ENCODE data around the gene CIITA.

The CIITA gene

DNA sequence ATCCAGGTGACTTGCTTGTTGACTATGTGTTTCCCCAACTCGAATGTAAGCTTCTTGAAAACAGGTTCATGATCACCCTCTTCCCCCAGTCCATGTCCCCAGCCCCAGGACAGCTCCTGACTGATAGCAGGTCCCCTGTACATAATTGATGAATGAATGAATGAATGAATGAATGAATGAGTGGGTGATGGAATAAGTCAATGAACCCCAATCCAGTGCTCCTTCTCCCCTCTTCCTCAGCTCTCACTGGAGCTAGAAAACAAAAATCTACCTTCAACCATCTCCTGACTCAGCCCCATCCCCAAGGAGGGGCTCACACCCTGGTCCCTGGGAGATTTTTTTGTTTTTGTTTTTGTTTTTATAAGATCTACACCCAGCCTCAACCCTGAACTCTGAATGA, 42.2 kb upstream of the CIITA start:
- peaks cover 13 to 32% (median 16%) of the 10 kb centered on the region in 10 experiments; a peak in 17 of 20 replicates for H3K4me1 ChIP-seq

DNA sequence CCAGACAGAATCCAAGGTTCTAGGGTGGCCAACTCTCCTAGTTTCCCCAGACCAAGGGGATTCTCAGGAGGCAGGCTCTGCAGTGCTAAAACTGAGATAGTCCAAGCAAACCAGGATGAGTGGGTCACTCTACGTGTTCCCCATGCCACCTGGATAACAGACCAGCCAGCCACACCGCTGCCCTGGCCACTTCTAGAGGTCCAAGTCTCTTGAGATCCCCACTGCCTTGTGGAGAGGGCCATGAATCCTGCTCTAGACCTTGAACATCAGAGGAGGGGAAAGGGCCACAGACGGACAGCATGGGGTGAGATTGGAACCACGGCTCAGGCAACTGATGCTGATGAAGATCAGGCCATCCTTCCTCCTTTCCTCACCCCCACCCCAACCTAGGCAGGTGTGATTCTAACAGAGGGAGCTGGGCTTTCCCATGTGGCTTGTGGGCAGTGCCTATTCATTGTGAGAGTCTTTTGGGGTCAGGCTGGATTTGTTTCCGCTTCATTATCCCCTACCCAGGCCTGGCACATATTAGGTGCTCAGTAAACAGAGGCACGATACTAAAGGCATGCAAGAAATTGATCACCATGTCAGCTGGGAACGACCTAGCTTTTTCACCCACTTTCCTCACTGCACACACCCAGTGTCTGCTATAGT, 41.6 kb upstream of the CIITA start:
- H4K20me1 ChIP-seq: no peaks in the 10 kb centered on the region
- H3K4me2 ChIP-seq: no peak overlapping the region
- H3K27ac ChIP-seq: no peak overlapping the region
- H3K4me1 ChIP-seq: peaks cover 13 to 26% (median 16%) of the 10 kb centered on the region in 10 experiments; a peak in 17 of 20 replicates
- no peaks in the 10 kb centered on the region for H3K36me3 ChIP-seq
- TF ChIP-seq Cebpa-rat (IDR thresholded peaks at IDR 0.05): no peak
- H3K27me3 ChIP-seq: no peaks in the 10 kb centered on the region
- H3K9ac ChIP-seq: no peak overlapping the region
- peaks cover 0 to 14% (median 5%) of the 10 kb centered on the region in 11 experiments; a peak in 7 of 22 replicates for H3K9me3 ChIP-seq (replicated peaks in 1 of 11)
- H3K4me3 ChIP-seq: no peak overlapping the region

More for the DNA sequence above, 42.2 kb upstream of the CIITA start:
- no peak overlapping the region for H3K27ac ChIP-seq
- H3K4me2 ChIP-seq: no peak overlapping the region
- peaks cover 0 to 14% (median 5%) of the 10 kb centered on the region in 11 experiments; a peak in 7 of 22 replicates for H3K9me3 ChIP-seq (replicated peaks in 1 of 11)
- H3K9ac ChIP-seq: no peak overlapping the region
- TF ChIP-seq Cebpa-rat (IDR thresholded peaks at IDR 0.05): no peak
- H3K4me3 ChIP-seq: no peak overlapping the region
- no peaks in the 10 kb centered on the region for H4K20me1 ChIP-seq
- no peaks in the 10 kb centered on the region for H3K36me3 ChIP-seq
- H3K27me3 ChIP-seq: no peaks in the 10 kb centered on the region

DNA sequence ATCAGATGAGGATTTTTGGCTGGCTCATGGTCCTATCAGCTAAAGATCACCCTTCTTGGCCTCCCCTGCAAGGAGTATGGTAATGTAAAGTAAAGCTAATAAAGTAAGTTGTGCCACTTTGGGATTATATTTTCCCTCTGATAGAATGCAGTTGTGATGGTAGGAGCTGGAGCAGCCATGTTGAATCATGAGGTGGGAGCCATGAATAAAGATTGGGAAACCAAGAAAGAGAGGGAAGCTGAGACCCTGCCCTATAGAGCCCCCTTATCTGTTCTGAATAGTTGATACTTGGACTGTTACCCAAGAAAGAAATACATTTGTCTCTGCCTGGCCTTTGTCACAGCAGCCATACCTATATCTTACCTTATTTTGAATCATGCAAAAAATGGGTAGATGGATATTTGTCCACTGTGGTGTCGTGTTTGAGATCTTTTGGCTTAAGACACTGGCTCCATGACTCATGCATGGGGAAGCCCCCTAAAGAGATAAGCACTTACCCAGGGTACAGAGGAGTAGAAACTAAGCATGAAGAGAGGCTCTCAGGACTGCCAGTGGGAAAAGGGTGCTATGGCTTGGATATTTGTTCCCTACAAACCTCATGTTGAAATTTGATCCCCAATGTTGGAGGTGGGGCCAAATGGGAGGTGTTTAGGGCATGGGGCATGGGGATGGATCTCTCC, 40.7 kb upstream of the CIITA start:
- H3K27ac ChIP-seq: no peak overlapping the region
- H3K4me3 ChIP-seq: no peak overlapping the region
- no peaks in the 10 kb centered on the region for H3K27me3 ChIP-seq
- peaks cover 8 to 17% (median 10%) of the 10 kb centered on the region in 10 experiments; a peak in 17 of 20 replicates for H3K4me1 ChIP-seq
- H3K4me2 ChIP-seq: no peak overlapping the region
- no peaks in the 10 kb centered on the region for H4K20me1 ChIP-seq
- no peaks in the 10 kb centered on the region for H3K36me3 ChIP-seq
- peaks cover 0 to 14% (median 5%) of the 10 kb centered on the region in 11 experiments; a peak in 7 of 22 replicates for H3K9me3 ChIP-seq (replicated peaks in 1 of 11)
- no peak for TF ChIP-seq Cebpa-rat (IDR thresholded peaks at IDR 0.05)
- no peak overlapping the region for H3K9ac ChIP-seq

DNA sequence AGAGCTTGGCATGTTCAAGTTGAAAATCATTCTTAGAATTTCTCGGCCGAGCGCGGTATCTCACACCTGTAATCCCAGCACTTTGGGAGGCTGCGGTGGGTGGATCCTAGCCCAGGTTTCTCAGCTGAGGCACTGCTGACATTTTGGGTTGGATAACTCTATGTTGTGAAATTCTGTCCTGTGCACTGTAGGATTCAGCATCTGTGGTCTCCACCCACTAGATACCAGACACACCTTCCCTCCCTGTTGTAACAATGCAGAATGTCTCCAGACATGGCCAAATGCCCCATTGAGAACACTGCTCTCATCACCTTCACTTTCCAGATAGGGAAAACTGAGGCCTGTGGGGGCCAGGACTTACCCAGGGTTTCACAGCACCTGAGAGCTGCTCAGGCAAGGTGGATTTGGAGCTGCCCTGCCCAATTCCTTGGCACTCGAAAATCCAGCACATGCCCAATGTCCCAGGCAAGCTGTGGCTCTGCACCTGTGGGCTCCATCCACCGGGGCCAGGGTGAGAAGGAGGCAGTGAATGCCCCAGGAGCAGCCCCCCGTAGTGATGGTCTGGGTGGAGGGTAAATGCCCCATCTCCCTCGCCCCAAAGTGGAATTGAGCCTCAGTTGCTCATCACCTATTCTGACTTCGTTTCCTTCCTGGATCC, 38.3 kb upstream of the CIITA start:
- H3K9me3 ChIP-seq (replicated peaks in 1 of 11): peaks cover 0 to 14% (median 5%) of the 10 kb centered on the region in 11 experiments; a peak in 7 of 22 replicates
- peaks cover 8 to 11% (median 10%) of the 10 kb centered on the region in 10 experiments for H3K4me1 ChIP-seq
- no peak overlapping the region for H3K9ac ChIP-seq
- no peaks in the 10 kb centered on the region for H3K36me3 ChIP-seq
- no peaks in the 10 kb centered on the region for H3K27me3 ChIP-seq
- H4K20me1 ChIP-seq: no peaks in the 10 kb centered on the region
- H3K4me2 ChIP-seq: no peak overlapping the region
- no peak overlapping the region for H3K27ac ChIP-seq
- no peak overlapping the region for H3K4me3 ChIP-seq
- no peak for TF ChIP-seq Cebpa-rat (IDR thresholded peaks at IDR 0.05)

DNA sequence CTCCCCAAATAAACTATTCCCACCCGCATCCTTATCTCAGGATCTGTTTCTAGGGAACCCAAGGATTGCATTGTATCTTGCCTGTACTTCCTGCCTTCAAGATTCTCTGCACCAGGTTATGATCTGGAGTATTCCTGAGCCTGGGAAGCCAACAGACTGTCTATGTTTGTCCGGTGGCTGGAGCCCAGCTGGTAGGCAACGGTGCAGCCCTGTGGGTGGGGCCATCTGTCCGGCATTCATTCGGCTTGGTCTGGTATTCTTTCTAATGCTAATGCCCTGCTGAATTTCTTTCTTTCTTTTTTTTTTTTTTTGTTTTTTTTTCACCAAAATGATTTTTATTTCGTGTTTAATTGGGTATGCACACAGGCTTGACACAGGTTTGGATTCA, 37.7 kb upstream of the CIITA start:
- H3K4me3 ChIP-seq: no peak overlapping the region
- TF ChIP-seq Cebpa-rat (IDR thresholded peaks at IDR 0.05): no peak
- H3K9ac ChIP-seq: no peak overlapping the region

DNA sequence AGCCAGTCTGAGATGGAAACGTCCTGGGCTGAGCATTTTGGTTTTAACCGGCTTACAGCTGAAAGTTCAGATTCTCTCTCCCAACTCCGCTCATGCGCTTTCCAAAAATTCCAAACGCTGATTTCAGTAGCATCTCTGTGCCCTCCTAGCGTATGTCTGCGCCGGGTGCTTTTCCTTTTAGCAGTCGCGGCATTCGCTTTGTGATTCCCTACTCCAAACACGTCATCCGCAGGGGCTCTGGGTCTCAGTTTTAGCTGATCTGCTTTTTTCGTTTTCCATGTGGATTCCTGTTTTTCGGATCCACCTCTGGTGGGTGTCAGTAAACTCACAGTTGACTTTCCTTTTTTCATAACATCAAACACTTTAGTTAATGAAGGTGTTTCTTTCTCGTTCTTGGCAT, 36.3 kb upstream of the CIITA start:
- H4K20me1 ChIP-seq: no peaks in the 10 kb centered on the region
- no peaks in the 10 kb centered on the region for H3K27me3 ChIP-seq
- TF ChIP-seq Cebpa-rat (IDR thresholded peaks at IDR 0.05): no peak

More for the DNA sequence above, 37.7 kb upstream of the CIITA start:
- Histone ChIP-seq H3K27ac (no peak overlapping the region), H3K4me1 (peaks cover 12 to 16% (median 15%) of the 10 kb centered on the region in 10 experiments), H4K20me1 (no peaks in the 10 kb centered on the region), H3K9me3 (replicated peaks in 1 of 11) (peaks cover 0 to 14% (median 5%) of the 10 kb centered on the region in 11 experiments; a peak in 7 of 22 replicates), H3K27me3 (no peaks in the 10 kb centered on the region), H3K36me3 (no peaks in the 10 kb centered on the region), H3K4me2 (no peak overlapping the region)

DNA sequence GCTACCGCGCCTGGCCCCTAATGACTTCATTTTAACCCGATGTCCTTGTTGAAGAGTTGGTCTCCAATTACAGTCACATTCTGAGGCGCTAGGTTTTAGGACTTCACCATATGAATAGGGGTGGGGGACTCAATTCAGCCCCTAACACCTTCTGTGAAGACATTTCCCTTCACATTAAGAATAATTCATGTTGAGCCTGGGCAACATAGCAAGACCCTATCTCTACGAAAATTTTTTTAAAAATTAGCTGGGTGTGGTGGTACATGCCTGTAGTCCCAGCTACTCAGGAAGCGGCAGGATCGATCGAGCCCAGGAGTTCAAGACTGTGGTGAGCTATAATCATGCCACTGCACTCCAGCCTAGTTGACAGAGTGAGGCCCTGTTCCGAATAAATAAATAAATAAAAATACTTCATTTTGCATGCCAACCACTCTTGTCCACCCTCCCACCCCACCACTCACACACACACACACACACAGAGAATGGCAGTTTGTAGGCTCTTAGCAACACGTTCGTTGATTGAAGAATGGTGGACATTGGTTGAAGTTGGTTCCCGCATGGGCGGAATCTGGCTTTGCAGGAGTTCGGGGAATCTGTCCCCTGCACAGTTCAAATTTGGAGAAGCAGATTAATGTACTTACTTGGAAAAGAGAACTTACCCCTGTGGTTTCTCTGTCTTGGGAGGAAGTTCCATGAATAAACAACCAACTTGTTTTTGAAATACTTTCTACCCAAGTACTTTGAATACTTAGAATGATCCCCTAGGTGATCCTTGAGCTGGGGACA, 30.6 kb upstream of the CIITA start:
- TF ChIP-seq Cebpa-rat (IDR thresholded peaks at IDR 0.05): no peak
- Histone ChIP-seq H3K9ac (peak overlapping the region in 6 of 11 experiments; percentile 42 to 73 (median 62); a peak in 10 of 22 replicates), H4K20me1 (no peaks in the 10 kb centered on the region), H3K36me3 (no peaks in the 10 kb centered on the region), H3K4me1 (peaks cover 49 to 74% (median 65%) of the 10 kb centered on the region in 10 experiments), H3K27ac (peak overlapping the region in 8 of 11 experiments; percentile 23 to 86 (median 74); a peak in 14 of 22 replicates), H3K27me3 (no peaks in the 10 kb centered on the region), H3K4me3 (peak overlapping the region in 4 of 10 experiments; percentile 19 to 31 (median 26); a peak in 3 of 20 replicates), H3K4me2 (peak overlapping the region; percentile 46 to 94 (median 83)), H3K9me3 (replicated peaks in 1 of 11) (peaks cover 0 to 11% (median 0%) of the 10 kb centered on the region in 11 experiments; a peak in 5 of 22 replicates)

More for the DNA sequence above, 36.3 kb upstream of the CIITA start:
- Histone ChIP-seq H3K36me3 (no peaks in the 10 kb centered on the region), H3K4me3 (no peak overlapping the region), H3K4me2 (no peak overlapping the region), H3K4me1 (peaks cover 12 to 24% (median 17%) of the 10 kb centered on the region in 10 experiments), H3K27ac (no peak overlapping the region), H3K9ac (no peak overlapping the region), H3K9me3 (replicated peaks in 1 of 11) (peaks cover 0 to 14% (median 5%) of the 10 kb centered on the region in 11 experiments; a peak in 7 of 22 replicates)

DNA sequence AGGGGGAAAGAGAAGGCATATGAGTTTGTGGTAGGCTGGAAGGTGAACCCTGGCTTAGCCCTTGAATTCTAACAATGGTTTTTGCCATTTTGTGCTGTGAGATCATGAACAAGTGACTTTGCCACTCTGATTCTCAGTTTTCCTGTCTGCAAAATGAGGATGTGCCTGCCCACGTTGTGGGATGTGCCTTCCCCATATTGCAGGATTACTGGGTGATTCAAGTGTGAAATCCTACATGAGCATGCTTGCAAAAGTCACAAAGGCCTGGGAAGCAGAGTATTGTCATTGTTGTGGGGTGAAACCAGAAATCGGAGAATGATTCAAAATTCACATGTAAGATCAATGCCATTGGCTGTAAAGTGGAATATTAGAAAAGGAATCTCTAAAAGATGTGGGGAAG, 29.8 kb upstream of the CIITA start:
- Histone ChIP-seq H3K9me3 (replicated peaks in 1 of 11) (peaks cover 0 to 18% (median 0%) of the 10 kb centered on the region in 11 experiments; a peak in 5 of 22 replicates), H3K4me3 (peak overlapping the region in 4 of 10 experiments; percentile 19 to 31 (median 26); a peak in 4 of 20 replicates), H3K4me1 (peaks cover 57 to 82% (median 72%) of the 10 kb centered on the region in 10 experiments), H3K27me3 (no peaks in the 10 kb centered on the region), H3K4me2 (peak overlapping the region; percentile 46 to 94 (median 83)), H3K27ac (peak overlapping the region in 8 of 11 experiments; percentile 23 to 86 (median 74); a peak in 14 of 22 replicates), H4K20me1 (no peaks in the 10 kb centered on the region), H3K36me3 (no peaks in the 10 kb centered on the region), H3K9ac (peak overlapping the region in 6 of 11 experiments; percentile 42 to 73 (median 62); a peak in 10 of 22 replicates)
- TF ChIP-seq Cebpa-rat (IDR thresholded peaks at IDR 0.05): no peak

Measured in BLaER1 treated with 17β-estradiol and CSF1 and Interleukin-3, amounts not matched to agents 10 nM and 100 nM (cell line).